IgD-negative memory B cell (primary cell): ENCODE measurements around the gene RAPGEF3. TPM values are rescaled to one million over a fixed set of nuclear protein-coding genes. Genes with fewer than 3 reads are reported as not detected.

Experiments
- H3K27ac Mint-ChIP-seq, 3 donors: one replicate each; pipeline ENCODE4 v1.8.0; 2020 to 2022; ENCODE audit warnings: mild to moderate bottlenecking in 3 of 3, mixed read lengths in 3 of 3, moderate library complexity in 1 of 3
- H3K27me3 Mint-ChIP-seq: one replicate; pipeline ENCODE4 v1.8.0; 2021; ENCODE audit warnings: mixed read lengths
- H3K36me3 Mint-ChIP-seq: one replicate; pipeline ENCODE4 v1.8.0; 2020; ENCODE audit warnings: mild to moderate bottlenecking, mixed read lengths
- H3K4me1 Mint-ChIP-seq, 3 donors: one replicate each; pipeline ENCODE4 v1.8.0; 2020 to 2022; ENCODE audit warnings: mixed read lengths in 3 of 3, mild to moderate bottlenecking in 1 of 3
- H3K4me3 Mint-ChIP-seq, 4 donors: one replicate each; pipeline ENCODE4 v1.8.0; 2020 to 2022; ENCODE audit warnings: mild to moderate bottlenecking in 4 of 4, mixed read lengths in 4 of 4, moderate library complexity in 3 of 4
- H3K9me3 Mint-ChIP-seq, 3 donors: one replicate each; pipeline ENCODE4 v1.8.0; 2020 to 2021; ENCODE audit warnings: mixed read lengths in 3 of 3, mild to moderate bottlenecking in 1 of 3
- polyA plus RNA-seq: library from polyadenylated mRNA; unstranded; fragments of 300-500 nt; fragmentation: Illumina TruSeq; gene quantifications from one replicate; pipeline ENCODE4 v1.2.3, GENCODE V29; 2021

RAPGEF3 gene, protein sequence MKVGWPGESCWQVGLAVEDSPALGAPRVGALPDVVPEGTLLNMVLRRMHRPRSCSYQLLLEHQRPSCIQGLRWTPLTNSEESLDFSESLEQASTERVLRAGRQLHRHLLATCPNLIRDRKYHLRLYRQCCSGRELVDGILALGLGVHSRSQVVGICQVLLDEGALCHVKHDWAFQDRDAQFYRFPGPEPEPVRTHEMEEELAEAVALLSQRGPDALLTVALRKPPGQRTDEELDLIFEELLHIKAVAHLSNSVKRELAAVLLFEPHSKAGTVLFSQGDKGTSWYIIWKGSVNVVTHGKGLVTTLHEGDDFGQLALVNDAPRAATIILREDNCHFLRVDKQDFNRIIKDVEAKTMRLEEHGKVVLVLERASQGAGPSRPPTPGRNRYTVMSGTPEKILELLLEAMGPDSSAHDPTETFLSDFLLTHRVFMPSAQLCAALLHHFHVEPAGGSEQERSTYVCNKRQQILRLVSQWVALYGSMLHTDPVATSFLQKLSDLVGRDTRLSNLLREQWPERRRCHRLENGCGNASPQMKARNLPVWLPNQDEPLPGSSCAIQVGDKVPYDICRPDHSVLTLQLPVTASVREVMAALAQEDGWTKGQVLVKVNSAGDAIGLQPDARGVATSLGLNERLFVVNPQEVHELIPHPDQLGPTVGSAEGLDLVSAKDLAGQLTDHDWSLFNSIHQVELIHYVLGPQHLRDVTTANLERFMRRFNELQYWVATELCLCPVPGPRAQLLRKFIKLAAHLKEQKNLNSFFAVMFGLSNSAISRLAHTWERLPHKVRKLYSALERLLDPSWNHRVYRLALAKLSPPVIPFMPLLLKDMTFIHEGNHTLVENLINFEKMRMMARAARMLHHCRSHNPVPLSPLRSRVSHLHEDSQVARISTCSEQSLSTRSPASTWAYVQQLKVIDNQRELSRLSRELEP
- polyA plus RNA-seq, result 0.26 TPM

GRCh38 chr12:47758834-47759690 is at the start of gene RAPGEF3:
Gene RAPGEF3, minus strand, starts transcription at chr12:47758880. Its CDS starts 324 bp downstream, at chr12:47758556.
- H3K27me3 Mint-ChIP-seq, result peaks cover 3% of the 10 kb centered on the region
- H3K4me3 Mint-ChIP-seq, result peak within 1 kb of the TSS; percentile 34 to 92 (median 86)
- H3K9me3 Mint-ChIP-seq, result no peaks in the 10 kb centered on the region
- peak within 1 kb of the TSS in 2 of 3 donors; percentile 35 to 76 for H3K27ac Mint-ChIP-seq
- peaks cover 22 to 37% (median 34%) of the 10 kb centered on the region in 3 donors for H3K4me1 Mint-ChIP-seq
- no peaks in the 10 kb centered on the region for H3K36me3 Mint-ChIP-seq

- no peaks in the 10 kb centered on the region for H3K9me3 Mint-ChIP-seq
- no peaks in the 10 kb centered on the region for H3K27me3 Mint-ChIP-seq
- H3K36me3 Mint-ChIP-seq, result no peaks in the 10 kb centered on the region
- H3K4me1 Mint-ChIP-seq, result peaks cover 69 to 86% (median 76%) of the 10 kb centered on the region in 3 donors
- H3K4me3 Mint-ChIP-seq, result peak overlapping the region; percentile 72 to 90 (median 84)
- H3K27ac Mint-ChIP-seq, result peak overlapping the region; percentile 96 to 97 (median 97)
These were observed 49.4 kb upstream of the RAPGEF3 start for GRCh38 chr12:47808050-47808449.

GRCh38 chr12:47807338-47807737 is 48.7 kb upstream of the RAPGEF3 start:
- H3K27ac Mint-ChIP-seq, result peak overlapping the region; percentile 96 to 97 (median 97)
- no peaks in the 10 kb centered on the region for H3K27me3 Mint-ChIP-seq
- peak overlapping the region in 3 of 4 donors; percentile 33 to 90 (median 90) for H3K4me3 Mint-ChIP-seq
- H3K4me1 Mint-ChIP-seq, result peaks cover 69 to 89% (median 77%) of the 10 kb centered on the region in 3 donors
- H3K9me3 Mint-ChIP-seq, result no peaks in the 10 kb centered on the region
- no peaks in the 10 kb centered on the region for H3K36me3 Mint-ChIP-seq

DNA sequence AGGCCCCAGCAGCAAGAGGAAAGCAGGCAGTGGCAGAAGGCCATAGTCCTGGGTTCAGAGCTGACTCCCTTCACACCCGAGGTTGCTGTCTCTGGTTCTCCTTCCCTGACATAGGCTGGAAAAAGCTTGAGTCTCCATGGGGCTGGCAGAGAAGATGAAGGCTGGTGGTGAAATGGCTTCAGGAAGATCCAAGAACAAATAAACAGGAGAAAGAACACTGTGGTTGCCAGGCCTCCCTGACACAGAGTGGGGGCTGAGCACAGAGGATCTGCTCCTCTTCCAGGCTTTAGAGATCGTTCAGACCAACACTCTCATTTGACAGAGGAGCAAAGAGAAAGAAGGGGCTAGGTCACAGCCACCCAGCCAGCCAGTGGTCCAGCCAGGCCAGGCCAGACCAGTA is 46.7 kb upstream of the RAPGEF3 start:
- Mint-ChIP-seq H3K4me1 (peaks cover 62 to 87% (median 75%) of the 10 kb centered on the region in 3 donors), H3K27ac (peak overlapping the region; percentile 75 to 97 (median 86)), H3K4me3 (peak overlapping the region in 1 of 4 donors; percentile 73), H3K9me3 (no peaks in the 10 kb centered on the region), H3K36me3 (peaks cover 3% of the 10 kb centered on the region), H3K27me3 (no peaks in the 10 kb centered on the region)

DNA sequence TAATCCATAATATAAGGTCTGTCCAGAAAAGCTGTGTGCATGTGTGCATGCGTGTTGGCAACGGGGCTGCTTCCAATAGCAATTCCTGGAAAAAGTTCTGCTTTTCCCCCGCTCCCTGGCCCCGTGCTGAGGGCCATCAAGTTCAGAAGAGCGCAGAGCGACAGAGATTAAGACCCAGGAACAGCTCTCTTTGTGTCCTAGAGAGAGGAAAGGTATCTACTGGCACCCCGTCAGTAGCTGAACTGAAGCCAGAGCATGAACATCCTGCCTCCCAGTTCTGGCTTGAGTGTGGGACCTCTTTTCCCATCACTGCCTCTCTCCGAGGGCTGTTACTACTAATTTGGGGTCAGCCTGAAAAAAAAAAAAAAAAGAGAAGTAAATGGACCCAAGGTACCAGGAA is 45.5 kb upstream of the RAPGEF3 start:
- no peaks in the 10 kb centered on the region for H3K9me3 Mint-ChIP-seq
- peak overlapping the region in 2 of 4 donors; percentile 4 to 58 for H3K4me3 Mint-ChIP-seq
- no peaks in the 10 kb centered on the region for H3K27me3 Mint-ChIP-seq
- H3K36me3 Mint-ChIP-seq, result peaks cover 3% of the 10 kb centered on the region
- peak overlapping the region in 2 of 3 donors; percentile 75 to 97 for H3K27ac Mint-ChIP-seq
- peaks cover 58 to 79% (median 68%) of the 10 kb centered on the region in 3 donors for H3K4me1 Mint-ChIP-seq

DNA sequence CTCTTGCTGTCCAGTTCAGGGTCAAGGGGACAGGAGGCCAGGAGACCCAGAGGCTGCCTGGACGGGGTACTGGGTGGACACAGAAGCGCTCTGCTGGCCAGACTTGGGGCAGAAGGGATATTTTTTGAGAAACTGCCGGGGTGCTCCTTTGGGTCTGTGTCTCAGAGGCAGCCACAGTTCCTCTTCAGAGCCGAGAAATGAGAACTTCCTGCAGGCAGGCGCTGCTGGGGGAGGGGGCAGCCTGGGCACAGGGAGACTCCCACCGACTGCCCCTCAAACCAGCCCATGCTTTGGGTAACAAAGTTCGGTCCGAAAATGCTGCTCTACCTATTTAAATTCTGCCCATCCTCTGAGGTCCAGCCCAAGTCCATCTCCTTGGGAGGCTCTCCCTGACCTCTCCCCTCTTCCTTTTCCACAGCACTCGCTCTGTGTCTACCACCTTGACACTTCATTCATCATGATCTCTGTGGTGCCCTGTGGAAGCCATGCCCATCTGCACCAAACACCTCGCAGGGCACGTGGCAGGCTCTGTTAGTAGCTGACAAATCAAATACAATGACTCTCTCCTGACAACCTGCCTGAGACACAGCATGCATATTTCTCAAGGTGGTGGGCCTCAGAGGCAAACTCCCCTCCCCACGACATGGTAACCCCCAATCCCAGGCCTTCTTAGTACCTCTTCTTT is 44.7 kb upstream of the RAPGEF3 start:
- peaks cover 3% of the 10 kb centered on the region for H3K36me3 Mint-ChIP-seq

DNA sequence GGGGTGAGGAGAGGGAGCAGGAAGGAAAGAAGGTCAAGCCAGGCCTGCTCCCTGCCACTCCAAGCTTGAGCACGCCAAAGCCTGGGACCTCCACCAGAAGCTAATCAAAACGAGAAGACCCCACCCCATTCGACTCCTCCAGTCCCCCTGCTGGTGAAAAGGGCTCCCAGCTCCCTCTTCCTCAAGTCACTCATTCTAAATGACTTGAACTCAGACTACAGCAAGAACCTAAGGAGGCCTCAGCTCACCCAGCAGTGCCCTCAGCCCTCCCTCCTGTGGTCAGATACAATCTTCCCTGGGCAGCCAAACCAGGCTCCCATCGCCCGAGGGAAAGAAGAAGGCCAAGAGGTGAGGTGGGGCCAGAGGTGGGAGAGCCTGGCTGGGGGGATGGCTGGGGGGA is 43.6 kb upstream of the RAPGEF3 start:
- H3K36me3 Mint-ChIP-seq, result peaks cover 5% of the 10 kb centered on the region
- H3K27ac Mint-ChIP-seq, result peak overlapping the region; percentile 32 to 93 (median 67)
- no peaks in the 10 kb centered on the region for H3K9me3 Mint-ChIP-seq
- peaks cover 44 to 64% (median 53%) of the 10 kb centered on the region in 3 donors for H3K4me1 Mint-ChIP-seq
- no peaks in the 10 kb centered on the region for H3K27me3 Mint-ChIP-seq
- H3K4me3 Mint-ChIP-seq, result peak overlapping the region in 2 of 4 donors; percentile 60 to 82

More for the DNA sequence above, 44.7 kb upstream of the RAPGEF3 start:
- Mint-ChIP-seq H3K4me3 (peak overlapping the region in 3 of 4 donors; percentile 50 to 89 (median 58)), H3K27ac (peak overlapping the region; percentile 1 to 88 (median 12)), H3K27me3 (no peaks in the 10 kb centered on the region), H3K9me3 (no peaks in the 10 kb centered on the region), H3K4me1 (peaks cover 49 to 72% (median 62%) of the 10 kb centered on the region in 3 donors)

GRCh38 chr12:47801904-47802246 is 43.2 kb upstream of the RAPGEF3 start:
- Mint-ChIP-seq H3K4me1 (peaks cover 40 to 60% (median 50%) of the 10 kb centered on the region in 3 donors), H3K4me3 (peak overlapping the region in 3 of 4 donors; percentile 26 to 82 (median 60)), H3K36me3 (peaks cover 5% of the 10 kb centered on the region), H3K27me3 (no peaks in the 10 kb centered on the region), H3K27ac (peak overlapping the region; percentile 32 to 93 (median 67)), H3K9me3 (no peaks in the 10 kb centered on the region)

GRCh38 chr12:47801170-47801903 is 42.7 kb upstream of the RAPGEF3 start:
- H3K27me3 Mint-ChIP-seq, result no peaks in the 10 kb centered on the region
- H3K27ac Mint-ChIP-seq, result peak overlapping the region in 2 of 3 donors; percentile 67 to 77
- no peaks in the 10 kb centered on the region for H3K9me3 Mint-ChIP-seq
- peak overlapping the region in 2 of 4 donors; percentile 26 to 82 for H3K4me3 Mint-ChIP-seq
- peaks cover 40 to 55% (median 48%) of the 10 kb centered on the region in 3 donors for H3K4me1 Mint-ChIP-seq
- H3K36me3 Mint-ChIP-seq, result peaks cover 5% of the 10 kb centered on the region

DNA sequence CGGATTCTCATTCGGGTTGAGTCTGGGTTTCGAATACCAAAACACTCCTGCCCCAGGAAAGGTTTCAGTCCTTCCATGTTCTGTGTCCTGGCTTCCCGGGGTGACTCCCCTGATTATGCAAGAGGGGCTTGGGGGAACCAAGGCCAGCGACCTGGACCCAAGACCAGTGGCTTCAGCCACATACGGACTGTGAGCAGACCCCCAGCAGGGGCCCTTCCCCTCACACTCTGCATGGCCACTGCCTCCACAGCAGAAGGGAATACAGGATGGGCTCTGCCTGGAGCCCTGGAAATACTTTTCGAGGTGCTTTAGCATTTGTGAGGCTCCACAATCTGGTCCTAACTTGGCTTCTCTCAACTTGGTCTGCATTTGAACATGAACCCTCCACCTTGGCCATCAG is 41.9 kb upstream of the RAPGEF3 start:
- peak overlapping the region in 1 of 4 donors; percentile 4 for H3K4me3 Mint-ChIP-seq
- peaks cover 5% of the 10 kb centered on the region for H3K36me3 Mint-ChIP-seq
- H3K27me3 Mint-ChIP-seq, result no peaks in the 10 kb centered on the region
- H3K27ac Mint-ChIP-seq, result peak overlapping the region in 1 of 3 donors; percentile 77
- H3K9me3 Mint-ChIP-seq, result no peaks in the 10 kb centered on the region
- peaks cover 36 to 48% (median 43%) of the 10 kb centered on the region in 3 donors for H3K4me1 Mint-ChIP-seq

DNA sequence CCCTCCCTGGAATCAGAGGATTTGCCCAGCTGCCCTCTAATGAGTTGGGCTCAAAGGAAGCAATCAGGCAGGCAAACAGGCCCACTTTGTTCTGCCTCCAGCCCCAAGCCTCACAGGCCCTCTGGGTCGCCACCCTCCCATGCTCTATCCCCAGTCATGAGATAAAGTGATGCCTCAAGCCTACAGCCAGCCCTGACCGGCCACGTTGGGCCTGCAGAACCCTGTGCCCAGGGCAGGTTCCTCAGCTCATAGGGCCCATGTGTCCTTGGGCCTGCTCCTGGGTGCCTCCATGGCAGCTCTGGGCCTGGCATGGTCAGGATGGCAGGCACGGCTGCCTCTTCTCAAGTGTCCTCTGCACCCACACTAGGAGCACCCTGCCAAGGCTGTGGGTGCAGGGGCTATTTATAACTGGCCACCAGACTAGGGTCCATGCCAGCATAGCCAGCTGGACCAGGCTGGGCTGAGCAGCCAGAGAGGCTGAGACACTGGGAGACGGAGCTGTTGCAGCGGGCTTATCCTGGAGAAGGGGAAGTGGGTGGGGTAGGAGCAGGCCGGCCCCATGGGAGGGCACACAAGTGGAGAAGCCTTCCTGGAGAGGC is 40.8 kb upstream of the RAPGEF3 start:
- Mint-ChIP-seq H3K27ac (peak overlapping the region in 1 of 3 donors; percentile 78), H3K4me3 (peak overlapping the region in 1 of 4 donors; percentile 74), H3K36me3 (peaks cover 5% of the 10 kb centered on the region), H3K4me1 (peaks cover 28 to 37% (median 34%) of the 10 kb centered on the region in 3 donors), H3K9me3 (no peaks in the 10 kb centered on the region), H3K27me3 (no peaks in the 10 kb centered on the region)

- H3K27ac Mint-ChIP-seq, result no peak overlapping the region
- peaks cover 8% of the 10 kb centered on the region for H3K36me3 Mint-ChIP-seq
- H3K27me3 Mint-ChIP-seq, result no peaks in the 10 kb centered on the region
- peaks cover 20 to 28% (median 25%) of the 10 kb centered on the region in 3 donors for H3K4me1 Mint-ChIP-seq
- H3K4me3 Mint-ChIP-seq, result no peak overlapping the region
- no peaks in the 10 kb centered on the region for H3K9me3 Mint-ChIP-seq
These were observed 39.8 kb upstream of the RAPGEF3 start for GRCh38 chr12:47798382-47798948.
